K562 (cell line): ENCODE measurements around the gene MED19. TPM values are rescaled to one million over a fixed set of nuclear protein-coding genes. Genes with fewer than 3 reads are reported as not detected.

ENCODE experiments used
- BHLHE40 ChIP-seq: IDR thresholded peaks from 2 replicates; pipeline ENCODE4 v1.6.1; 2011; ENCODE audit warnings: low read length, improper control_type of control experiment
- CREB3L1 ChIP-seq: fragments of 450-650 bp; IDR thresholded peaks from 2 replicates; pipeline ENCODE4 v1.6.1; 2014; ENCODE audit warnings: low read depth, mild to moderate bottlenecking, moderate library complexity, borderline replicate concordance
- CXXC5 ChIP-seq: fragments of 250-450 bp; sonication (Bioruptor Pico); IDR thresholded peaks from 2 replicates; pipeline ENCODE4 v1.8.0; 2022; ENCODE audit warnings: inconsistent platforms, mild to moderate bottlenecking, moderate library complexity
- E2F5 ChIP-seq: sonication (generic); formaldehyde crosslinking; IDR thresholded peaks from 2 replicates; pipeline ENCODE4 v1.8.0; 2022; ENCODE audit warnings: mild to moderate bottlenecking, missing genetic modification reagents
- ESRRA ChIP-seq: fragments of 450-650 bp; IDR thresholded peaks from 2 replicates; pipeline ENCODE4 v1.6.1; 2014; ENCODE audit warnings: low read depth, mild to moderate bottlenecking, moderate library complexity, borderline replicate concordance
- HNRNPK ChIP-seq: fragments of 200-400 bp; formaldehyde crosslinking; IDR thresholded peaks from one replicate; pipeline ENCODE4 v1.6.1; 2018; ENCODE audit warnings: mild to moderate bottlenecking, low read depth, low read length; ENCODE audit not compliant: poor library complexity, severe bottlenecking
- SP1 ChIP-seq: sonication (generic); formaldehyde crosslinking; IDR thresholded peaks from 2 replicates; pipeline ENCODE4 v1.8.1; 2022; ENCODE audit warnings: mild to moderate bottlenecking, missing genetic modification reagents
- TAF9B ChIP-seq: fragments of 450-650 bp; IDR thresholded peaks from 2 replicates; pipeline ENCODE4 v1.6.1; 2018; ENCODE audit warnings: mild to moderate bottlenecking; ENCODE audit not compliant: partially characterized antibody
- VEZF1 ChIP-seq: fragments of 200-800 bp; sonication (Bioruptor generic); IDR thresholded peaks from 2 replicates; pipeline ENCODE4 v1.6.1; 2017; ENCODE audit warnings: missing genetic modification characterization, missing compliant biosample characterization
- ZBTB40 ChIP-seq, 2 experiments: fragments of 450-650 bp in 1 of 2; sonication (generic) in 1 of 2; formaldehyde crosslinking in 1 of 2; IDR thresholded peaks; 2 replicates each; pipeline versions ENCODE4 v1.7.1 to v1.9.0; 2016 to 2022; ENCODE audit warnings: inconsistent platforms in 1 of 2, mild to moderate bottlenecking in 1 of 2, missing genetic modification reagents in 1 of 2
- polyA plus RNA-seq, 8 experiments: library from polyadenylated mRNA; depleted of rRNA in 4 of 8; stranded (reverse) in 5 of 8; unstranded in 3 of 8; fragments of >200 nt; fragmentation: Nextera tagmentation in 2 of 8; fragmentation: Illumina TruSeq in 1 of 8; extraction: Ambion mirVana in 2 of 8; extraction: Trizol in 1 of 8; gene quantifications; 2 replicates each; pipeline versions ENCODE4 v1.2.1 to v1.2.3, GENCODE V29; 2011 to 2014; ENCODE audit warnings: inconsistent platforms in 1 of 8, missing spikeins in 1 of 8
- total RNA-seq, 7 experiments: library from RNA; depleted of rRNA in 6 of 7; stranded (reverse); fragments of >200 nt in 6 of 7; fragmentation: Illumina TruSeq in 2 of 7; extraction: Trizol in 2 of 7; gene quantifications; 2 replicates each; pipeline versions ENCODE4 v1.2.1 to v1.2.3, GENCODE V29; 2011 to 2021; ENCODE audit warnings: low replicate concordance in 1 of 7

MED19 gene
- total and polyA plus RNA-seq, 9 of the 15 experiments (the other 6 are each of a cell fraction or from before 2014, with no cell fraction given), result 7.3 to 23.5 (median 15.0) TPM

GRCh38 chr11:57712256-57713150 is 488 bp upstream of the MED19 start, which contains the start of gene TMX2 (continued):
- peak; percentile 21; the same call in 1 of the 2 replicates for TF ChIP-seq CREB3L1
- peak; percentile 92 for TF ChIP-seq TAF9B
- TF ChIP-seq ESRRA, result peak; percentile 93
- peak; percentile 90; the same call in 1 of the 2 replicates for TF ChIP-seq E2F5 (CRISPR knock-in tag)
- peak; percentile 26; the same call in 1 of the 2 replicates for TF ChIP-seq BHLHE40
- TF ChIP-seq VEZF1 (CRISPR knock-in tag), result peak; percentile 99
- TF ChIP-seq ZBTB40 (IDR thresholded peaks at IDR 0.05), result peak; percentile 98
- no peak for TF ChIP-seq ZBTB40 (CRISPR knock-in tag; IDR thresholded peaks at IDR 0.05)
- peak; percentile 42 for TF ChIP-seq SP1 (CRISPR knock-in tag)
- no peak for TF ChIP-seq HNRNPK
- peak; percentile 54 for TF ChIP-seq CXXC5 (CRISPR knock-in tag)
